ENCODE measurements around the gene TOPBP1.
"Not testable (repeated sequence)": the region's sequence is repeated elsewhere in the genome, so short reads cannot be mapped to it uniquely, and the experiment has no call there.

The TOPBP1 gene

DNA sequence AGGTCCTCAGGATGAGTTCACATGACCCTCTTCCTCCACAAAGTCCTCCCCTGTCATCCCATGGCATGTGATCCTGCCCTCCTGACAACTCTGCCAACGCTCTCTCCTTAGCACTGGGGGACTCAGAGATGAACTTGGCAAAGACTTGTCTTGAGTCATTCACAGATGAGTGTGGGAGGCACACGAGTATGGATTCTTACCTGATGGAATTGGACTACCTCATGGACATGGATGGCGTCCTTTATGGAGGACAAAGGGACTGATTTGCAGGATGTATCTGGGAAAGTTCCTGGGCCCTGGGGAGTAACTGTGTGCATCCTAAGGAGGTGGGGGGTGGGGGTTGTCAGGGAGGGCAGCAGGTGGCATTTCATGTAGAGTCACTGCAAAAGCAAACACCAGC is 38.2 kb upstream of the TOPBP1 start:
- H3K9me3 ChIP-seq (ENCODE audit: low read depth, low read length): no peaks in the 10 kb centered on the region
- H3K27ac ChIP-seq: no peak overlapping the region
- no peak overlapping the region for H3K9ac ChIP-seq (ENCODE audit: insufficient read length)
- DNase-seq (ENCODE audit: low read depth, low spot score): no peak
- TF ChIP-seq FOXP2 (optimal IDR thresholded peaks at IDR 0.05; ENCODE audit: control extremely low read depth, extremely low read length, insufficient read depth) (no peak), EZH2 (IDR thresholded peaks at IDR 0.05) (no peak), POLR2AphosphoS5 (IDR thresholded peaks at IDR 0.05; ENCODE audit: borderline replicate concordance, low read depth, low read length) (no peak)
- H3K4me3 ChIP-seq: no peak overlapping the region
- H3K36me3 ChIP-seq (ENCODE audit: insufficient read depth, low read length): no peaks in the 10 kb centered on the region

DNA sequence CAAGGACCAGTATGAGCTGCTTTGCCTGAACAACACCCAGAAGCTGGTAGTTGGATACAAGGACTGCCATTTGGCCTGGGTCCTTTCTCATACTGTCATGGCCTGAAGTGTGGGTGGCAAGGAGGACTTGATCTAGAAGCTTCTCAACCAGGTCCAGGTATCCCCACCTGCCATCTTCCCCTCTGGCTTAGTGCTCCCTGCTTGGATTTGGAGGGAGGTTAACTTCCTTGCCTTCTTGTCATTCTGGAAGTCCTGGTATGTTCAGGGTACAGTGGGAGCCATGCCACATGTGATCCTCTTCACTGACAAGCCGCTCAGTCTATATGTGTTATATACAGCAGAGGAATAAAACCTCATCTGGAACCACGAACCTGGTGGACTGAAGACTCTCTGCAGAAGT is 37.7 kb upstream of the TOPBP1 start:
- no peak for DNase-seq (ENCODE audit: low read depth, low spot score)
- H3K9me3 ChIP-seq (ENCODE audit: low read depth, low read length): no peaks in the 10 kb centered on the region
- no peak overlapping the region for H3K27ac ChIP-seq
- no peak for TF ChIP-seq POLR2AphosphoS5 (IDR thresholded peaks at IDR 0.05; ENCODE audit: borderline replicate concordance, low read depth, low read length)
- TF ChIP-seq EZH2 (IDR thresholded peaks at IDR 0.05): no peak
- TF ChIP-seq FOXP2 (optimal IDR thresholded peaks at IDR 0.05; ENCODE audit: control extremely low read depth, extremely low read length, insufficient read depth): no peak
- no peaks in the 10 kb centered on the region for H3K36me3 ChIP-seq (ENCODE audit: insufficient read depth, low read length)
- no peak overlapping the region for H3K4me3 ChIP-seq
- no peak overlapping the region for H3K9ac ChIP-seq (ENCODE audit: insufficient read length)

- no peak overlapping the region for H3K9ac ChIP-seq (ENCODE audit: insufficient read length)
- TF ChIP-seq EZH2 (IDR thresholded peaks at IDR 0.05): no peak
- TF ChIP-seq FOXP2 (optimal IDR thresholded peaks at IDR 0.05; ENCODE audit: control extremely low read depth, extremely low read length, insufficient read depth): no peak
- no peak overlapping the region for H3K4me3 ChIP-seq
- H3K9me3 ChIP-seq (ENCODE audit: low read depth, low read length): no peaks in the 10 kb centered on the region
- DNase-seq (ENCODE audit: low read depth, low spot score): no peak
- H3K27ac ChIP-seq: no peak overlapping the region
- no peaks in the 10 kb centered on the region for H3K36me3 ChIP-seq (ENCODE audit: insufficient read depth, low read length)
Observed at GRCh38 chr3:133697960-133698359, 36.2 kb upstream of the TOPBP1 start.

DNA sequence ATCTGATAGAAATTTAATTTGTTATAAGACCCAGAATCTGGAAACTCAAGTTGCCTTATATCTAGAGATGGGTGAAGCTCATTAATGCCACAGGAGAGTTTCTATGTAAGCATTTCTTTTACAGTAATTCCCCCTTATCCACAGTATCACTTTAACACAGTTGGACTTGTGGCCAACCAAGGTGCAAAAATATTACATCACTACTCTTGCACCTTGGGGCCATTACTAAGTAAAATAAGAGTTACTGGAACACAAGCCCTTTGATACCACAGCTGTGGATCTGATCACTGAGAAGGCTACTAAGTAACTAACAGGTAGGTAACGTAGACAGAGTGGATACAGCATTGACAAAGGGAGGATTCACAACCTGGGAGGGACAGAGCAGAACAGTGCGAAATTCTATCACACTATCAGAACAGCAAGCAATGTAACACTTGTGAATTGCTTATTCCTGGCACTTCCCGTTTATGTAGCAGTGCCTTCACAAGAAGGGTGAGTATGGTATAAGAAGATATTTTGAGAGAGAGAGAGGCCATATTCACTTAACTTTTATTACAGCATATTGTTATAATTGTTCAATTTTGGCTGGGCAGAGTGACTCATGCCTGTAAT is 33.9 kb upstream of the TOPBP1 start:
- no peak for DNase-seq (ENCODE audit: low read depth, low spot score)
- H3K36me3 ChIP-seq (ENCODE audit: insufficient read depth, low read length): no peaks in the 10 kb centered on the region
- H3K4me3 ChIP-seq: no peak overlapping the region
- H3K9me3 ChIP-seq (ENCODE audit: low read depth, low read length): no peaks in the 10 kb centered on the region
- no peak overlapping the region for H3K27ac ChIP-seq
- no peak for TF ChIP-seq EZH2 (IDR thresholded peaks at IDR 0.05)
- H3K9ac ChIP-seq (ENCODE audit: insufficient read length): no peak overlapping the region

GRCh38 chr3:133694288-133695268 is 32.8 kb upstream of the TOPBP1 start:
- Histone ChIP-seq H3K9me3 (ENCODE audit: low read depth, low read length) (no peaks in the 10 kb centered on the region), H3K9ac (ENCODE audit: insufficient read length) (no peak overlapping the region), H3K27ac (no peak overlapping the region), H3K4me3 (no peak overlapping the region), H3K36me3 (ENCODE audit: insufficient read depth, low read length) (no peaks in the 10 kb centered on the region)
- TF ChIP-seq FOXP2 (optimal IDR thresholded peaks at IDR 0.05; ENCODE audit: control extremely low read depth, extremely low read length, insufficient read depth): no peak
- no peak for TF ChIP-seq POLR2AphosphoS5 (IDR thresholded peaks at IDR 0.05; ENCODE audit: borderline replicate concordance, low read depth, low read length)
- TF ChIP-seq EZH2 (IDR thresholded peaks at IDR 0.05): no peak
- no peak for DNase-seq (ENCODE audit: low read depth, low spot score)

DNA sequence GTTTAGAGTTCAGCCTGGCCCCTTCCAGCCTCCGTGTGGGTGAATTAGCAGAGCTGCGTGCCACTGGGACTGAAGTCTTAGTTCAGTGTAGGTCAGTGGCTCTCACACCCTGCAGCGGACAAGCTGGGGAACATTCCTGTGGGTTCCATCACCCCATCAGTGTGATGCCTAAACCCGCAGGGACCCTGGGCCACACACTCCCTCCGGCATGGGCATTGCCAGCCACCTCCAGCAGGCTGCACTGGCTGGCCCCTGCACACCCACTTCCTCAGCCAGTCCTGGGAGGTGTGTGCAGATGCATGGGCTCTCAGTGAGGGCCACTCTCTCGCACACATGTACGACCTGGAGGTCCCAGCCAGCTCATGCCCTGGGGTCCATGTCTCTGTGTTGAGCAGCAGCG is 32.1 kb upstream of the TOPBP1 start:
- no peak overlapping the region for H3K9ac ChIP-seq (ENCODE audit: insufficient read length)
- H3K36me3 ChIP-seq (ENCODE audit: insufficient read depth, low read length): no peaks in the 10 kb centered on the region
- H3K4me3 ChIP-seq: no peak overlapping the region
- H3K27ac ChIP-seq: no peak overlapping the region
- TF ChIP-seq FOXP2 (optimal IDR thresholded peaks at IDR 0.05; ENCODE audit: control extremely low read depth, extremely low read length, insufficient read depth) (no peak), POLR2AphosphoS5 (IDR thresholded peaks at IDR 0.05; ENCODE audit: borderline replicate concordance, low read depth, low read length) (no peak), EZH2 (IDR thresholded peaks at IDR 0.05) (no peak)
- no peaks in the 10 kb centered on the region for H3K9me3 ChIP-seq (ENCODE audit: low read depth, low read length)
- no peak for DNase-seq (ENCODE audit: low read depth, low spot score)

- Histone ChIP-seq H3K9ac (ENCODE audit: insufficient read length) (no peak overlapping the region), H3K27ac (no peak overlapping the region), H3K4me3 (no peak overlapping the region), H3K36me3 (ENCODE audit: insufficient read depth, low read length) (no peaks in the 10 kb centered on the region), H3K9me3 (ENCODE audit: low read depth, low read length) (no peaks in the 10 kb centered on the region)
- TF ChIP-seq EZH2 (IDR thresholded peaks at IDR 0.05): no peak
- TF ChIP-seq FOXP2 (optimal IDR thresholded peaks at IDR 0.05; ENCODE audit: control extremely low read depth, extremely low read length, insufficient read depth): no peak
- no peak for TF ChIP-seq POLR2AphosphoS5 (IDR thresholded peaks at IDR 0.05; ENCODE audit: borderline replicate concordance, low read depth, low read length)
- no peak for DNase-seq (ENCODE audit: low read depth, low spot score)
Observed at GRCh38 chr3:133692759-133693158, 31.0 kb upstream of the TOPBP1 start.

DNA sequence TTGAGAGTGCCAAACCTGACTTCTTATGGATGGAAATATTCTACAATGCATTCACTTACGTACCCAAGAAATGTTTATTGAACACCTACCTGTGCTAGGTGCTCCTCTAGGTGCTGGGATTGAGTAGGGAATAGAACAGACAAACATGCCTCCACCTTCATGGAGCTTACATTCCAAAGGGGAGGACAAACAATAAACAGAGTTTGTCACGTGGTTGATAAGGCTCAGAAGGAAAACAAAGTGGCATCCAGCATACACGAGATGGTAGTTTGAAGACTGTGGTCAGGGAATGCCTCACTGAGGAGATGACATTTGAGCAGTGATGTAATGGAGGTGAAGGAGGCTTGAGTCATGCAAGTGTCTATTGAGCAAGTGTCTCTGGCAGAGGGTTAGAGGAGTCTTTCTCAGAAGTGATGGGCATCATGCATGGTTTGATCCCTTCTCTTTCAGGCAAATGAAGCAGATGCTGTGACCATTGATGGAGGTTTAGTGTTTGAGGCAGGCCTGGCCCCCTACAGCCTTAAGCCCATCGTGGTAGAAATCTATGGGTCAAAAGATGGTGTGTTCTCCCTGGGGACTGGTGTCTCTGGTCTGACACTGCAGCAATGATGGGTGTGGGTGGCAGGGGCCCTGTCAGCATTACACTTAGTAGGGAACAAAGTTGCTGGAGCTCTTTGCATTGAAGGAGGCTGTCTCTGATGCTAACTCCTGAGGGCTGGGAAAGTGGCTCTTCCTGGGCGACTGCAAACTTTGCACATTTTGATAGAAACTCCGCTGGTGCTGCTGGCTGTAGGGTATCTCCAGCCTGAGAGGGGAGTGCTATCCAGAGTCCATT is 29.7 kb upstream of the TOPBP1 start:
- Histone ChIP-seq H3K9ac (ENCODE audit: insufficient read length) (no peak overlapping the region), H3K27ac (no peak overlapping the region), H3K36me3 (ENCODE audit: insufficient read depth, low read length) (no peaks in the 10 kb centered on the region), H3K4me3 (no peak overlapping the region), H3K9me3 (ENCODE audit: low read depth, low read length) (no peaks in the 10 kb centered on the region)
- TF ChIP-seq FOXP2 (optimal IDR thresholded peaks at IDR 0.05; ENCODE audit: control extremely low read depth, extremely low read length, insufficient read depth) (no peak), EZH2 (IDR thresholded peaks at IDR 0.05) (no peak), POLR2AphosphoS5 (IDR thresholded peaks at IDR 0.05; ENCODE audit: borderline replicate concordance, low read depth, low read length) (no peak)
- no peak for DNase-seq (ENCODE audit: low read depth, low spot score)

DNA sequence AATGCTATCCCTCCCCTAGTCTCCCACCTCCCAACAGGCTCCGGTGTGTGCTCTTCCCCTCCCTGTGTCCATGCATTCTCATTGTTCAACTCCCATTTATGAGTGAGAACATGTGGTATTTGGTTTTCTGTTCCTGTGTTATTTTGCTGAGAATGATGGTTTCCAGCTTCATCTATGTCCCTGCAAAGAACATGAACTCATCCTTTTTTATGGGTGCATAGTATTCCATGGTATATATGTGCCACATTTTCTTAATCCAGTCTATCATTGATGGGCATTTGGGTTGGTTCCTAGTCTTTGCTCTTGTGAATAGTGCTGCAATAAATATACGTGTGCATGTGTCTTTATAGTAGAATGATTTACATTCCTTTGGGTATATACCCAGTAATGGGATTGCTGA is 16.3 kb upstream of the TOPBP1 start:
- not testable (repeated sequence) for DNase-seq (ENCODE audit: low read depth, low spot score); H3K9me3 ChIP-seq (ENCODE audit: low read depth, low read length); H3K4me3 ChIP-seq; H3K27ac ChIP-seq; H3K36me3 ChIP-seq (ENCODE audit: insufficient read depth, low read length); H3K9ac ChIP-seq (ENCODE audit: insufficient read length)
